SHP77 (cell line): ENCODE measurements around the gene PLXND1.
A peak's percentile ranks its signal among the peaks of the same experiment; 100 is the strongest.

Experiments
- DNase-seq, 2 experiments: peaks; one replicate each; lab custom pipeline; 2025; lab: John Stamatoyannopoulos, UW

Gene PLXND1

DNA sequence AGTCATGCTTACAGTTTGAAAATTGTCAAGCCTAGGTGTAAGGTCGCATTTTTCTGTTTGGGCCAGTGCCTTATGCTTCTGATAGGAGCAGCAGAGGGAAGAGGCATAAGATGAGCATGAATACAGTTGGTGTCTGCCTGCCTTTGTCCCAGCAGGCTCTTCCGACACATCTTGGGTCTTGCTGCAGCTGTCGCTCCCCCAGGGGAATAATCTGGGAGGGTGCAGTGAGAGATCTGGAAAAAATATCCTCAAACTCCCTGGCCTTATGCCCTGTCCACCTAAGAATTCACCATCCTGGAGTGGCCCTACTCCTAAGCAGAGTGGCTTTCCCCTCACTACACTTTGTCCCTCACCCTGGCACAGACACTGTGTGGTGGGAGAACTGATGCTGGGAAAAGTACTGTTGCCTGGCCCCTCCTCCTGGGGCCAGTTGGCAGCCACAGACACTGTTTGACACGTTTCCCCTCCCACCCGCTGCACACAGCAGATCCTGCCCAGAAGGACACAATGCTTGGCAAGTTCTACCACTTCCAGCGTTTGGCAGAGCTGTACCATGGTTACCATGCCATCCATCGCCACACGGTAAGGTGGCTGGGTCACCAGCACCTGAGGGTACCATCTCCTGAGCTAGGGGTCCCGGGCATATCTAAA lies 99.2 kb downstream of the PLXND1 start:
- peak; percentile 56 to 61 for DNase-seq

DNA sequence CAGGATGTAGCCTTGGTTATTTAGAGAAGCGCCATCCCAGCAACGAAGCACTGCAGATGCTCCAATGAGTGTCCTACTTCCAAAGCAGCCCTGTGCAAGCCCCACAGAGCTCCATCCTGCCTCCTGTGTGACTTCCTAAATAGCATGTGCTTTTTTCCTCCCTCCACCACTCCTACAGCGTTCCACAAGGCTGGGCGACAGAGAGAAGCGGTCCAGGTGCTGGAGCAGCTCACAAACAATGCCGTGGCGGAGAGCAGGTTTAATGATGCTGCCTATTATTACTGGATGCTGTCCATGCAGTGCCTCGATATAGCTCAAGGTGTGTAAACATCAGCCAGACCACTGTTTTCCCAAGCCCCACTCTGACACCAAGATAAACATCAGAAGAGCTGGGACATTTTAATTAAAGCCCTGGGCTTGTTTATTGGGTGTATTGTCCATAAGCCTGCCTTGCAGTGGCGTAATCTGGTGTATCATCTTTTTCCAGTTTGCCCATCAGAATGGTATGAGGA lies 100.2 kb downstream of the PLXND1 start:
- peak; percentile 98 for DNase-seq

GRCh38 chr3:129505341-129505740 lies 101.1 kb downstream of the PLXND1 start:
- no peak for DNase-seq
